Small intestine (tissue), 7 donors: ENCODE results near the gene PRPS1. TPM values are rescaled to one million over a fixed set of nuclear protein-coding genes. Genes with fewer than 3 reads are reported as not detected.

Source experiments
- DNase-seq, 2 donors: peaks; one replicate each; pipeline versions ENCODE4 v3.0.0 to v3.0.0-alpha.2; 2013
- FAIRE-seq: peaks from 2 replicates; lab custom pipeline; 2012; peaks lifted over from hg19 to GRCh38; lab: Jason Lieb, UNC
- H3K27ac ChIP-seq, 3 donors: one replicate each; pipeline ENCODE4 v1.5.1; 2013; ENCODE audit warnings: low read length in 2 of 3, mild to moderate bottlenecking in 2 of 3, control low read depth in 1 of 3, inconsistent platforms in 1 of 3, low read depth in 1 of 3, moderate library complexity in 1 of 3
- H3K27me3 ChIP-seq, 3 donors: one replicate each; pipeline ENCODE4 v1.6.1; 2013; ENCODE audit warnings: low read length in 3 of 3, inconsistent platforms in 1 of 3; ENCODE audit not compliant: control insufficient read depth in 3 of 3, insufficient read depth in 3 of 3
- H3K36me3 ChIP-seq, 3 donors: one replicate each; pipeline ENCODE4 v1.6.1; 2013; ENCODE audit warnings: low read length in 3 of 3, inconsistent platforms in 1 of 3, low read depth in 1 of 3, mild to moderate bottlenecking in 1 of 3, moderate library complexity in 1 of 3; ENCODE audit not compliant: control insufficient read depth in 3 of 3, insufficient read depth in 2 of 3
- H3K4me1 ChIP-seq, 3 donors: one replicate each; pipeline ENCODE4 v1.6.1; 2013; ENCODE audit warnings: low read length in 2 of 3, inconsistent platforms in 1 of 3, low read depth in 1 of 3, mild to moderate bottlenecking in 1 of 3, moderate library complexity in 1 of 3; ENCODE audit not compliant: control insufficient read depth in 3 of 3, insufficient read depth in 2 of 3
- H3K4me3 ChIP-seq, 3 donors: one replicate each; pipeline ENCODE4 v1.5.1; 2013; ENCODE audit warnings: low read length in 3 of 3, control low read depth in 1 of 3, inconsistent platforms in 1 of 3, low read depth in 1 of 3, mild to moderate bottlenecking in 1 of 3, moderate library complexity in 1 of 3
- H3K9me3 ChIP-seq, 2 donors: one replicate each; pipeline ENCODE4 v1.6.1; 2013; ENCODE audit warnings: low read depth in 1 of 2, low read length in 1 of 2; ENCODE audit not compliant: control insufficient read depth in 2 of 2, insufficient read depth in 1 of 2
- WGBS, 3 donors: extraction: QIAGEN DNeasy Blood & Tissue Kit; methylation state at CpG; one replicate each; pipeline ENCODE4 v1.1.7; 2013; 5-methylcytosine and 5-hydroxymethylcytosine counted together
- polyA plus RNA-seq, 4 donors: library from polyadenylated mRNA; stranded (reverse) in 3 of 4; unstranded in 1 of 4; fragments of 200-250 nt in 3 of 4; fragments of 120-200 nt in 1 of 4; gene quantifications; one replicate each; pipeline versions ENCODE4 v1.2.1 to v1.2.3, GENCODE V29; 2013
- donor health status: healthy with polysubstance abuse.
- donor health status: control.
- donor health status: control.
- donor health status: Bipolar disorder and iron deficiency.
- donor health status: healthy.

Gene PRPS1
- polyA plus RNA-seq, 4 donors, result 2.9 to 22.0 (median 15.7) TPM

DNA sequence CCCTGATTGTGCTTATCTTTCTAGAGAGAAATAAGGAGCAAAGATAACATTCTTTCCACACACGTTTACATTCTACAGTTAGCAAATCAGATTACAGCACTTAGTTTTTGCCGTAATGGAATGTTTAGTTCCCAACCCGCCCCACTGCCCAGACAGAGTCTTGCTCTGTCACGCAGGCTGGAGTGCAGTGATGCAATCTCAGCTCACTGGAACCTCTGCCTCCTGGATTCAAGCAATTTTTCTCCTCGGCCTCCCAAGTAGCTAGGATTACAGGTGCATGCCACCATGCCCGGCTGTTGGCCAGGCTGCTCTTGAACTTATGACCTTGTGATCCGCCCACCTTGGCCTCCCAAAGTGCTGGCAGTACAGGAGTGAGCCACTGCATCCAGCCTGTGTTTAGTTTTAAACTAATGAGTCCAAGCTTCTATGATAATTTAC, 8.4 kb upstream of the PRPS1 start:
- FAIRE-seq, result no peak
- 40 to 62% (median 55%) methylated on average over 7 of the region's 7 CpGs for WGBS, 3 donors

DNA sequence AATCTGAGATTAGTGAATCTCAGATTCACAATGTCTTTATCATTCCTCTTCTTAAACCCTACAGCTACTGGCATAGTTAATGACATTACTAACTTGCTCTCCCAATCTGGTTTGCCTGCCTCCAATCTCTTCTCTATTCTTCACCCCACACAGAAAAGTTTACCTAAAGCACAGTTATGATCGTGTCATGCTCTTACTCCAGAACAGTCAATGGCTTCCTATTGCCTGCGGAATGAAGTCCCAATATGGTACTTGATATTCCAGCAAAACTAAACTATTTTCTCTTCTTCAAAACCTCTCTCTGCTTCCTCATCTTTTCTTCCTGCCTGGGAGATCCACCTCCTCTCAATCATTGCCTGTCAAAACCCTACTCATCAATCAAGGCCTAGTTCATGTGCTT, 3.4 kb upstream of the PRPS1 start:
- peaks cover 0 to 2% (median 0%) of the 10 kb centered on the region in 3 donors for H3K27me3 ChIP-seq
- FAIRE-seq, result no peak

More for the DNA sequence above, 8.4 kb upstream of the PRPS1 start:
- Histone ChIP-seq H3K4me3 (no peak overlapping the region), H3K4me1 (no peaks in the 10 kb centered on the region), H3K9me3 (no peaks in the 10 kb centered on the region), H3K27ac (no peak overlapping the region), H3K36me3 (no peaks in the 10 kb centered on the region), H3K27me3 (no peaks in the 10 kb centered on the region)
- no peak for DNase-seq

DNA sequence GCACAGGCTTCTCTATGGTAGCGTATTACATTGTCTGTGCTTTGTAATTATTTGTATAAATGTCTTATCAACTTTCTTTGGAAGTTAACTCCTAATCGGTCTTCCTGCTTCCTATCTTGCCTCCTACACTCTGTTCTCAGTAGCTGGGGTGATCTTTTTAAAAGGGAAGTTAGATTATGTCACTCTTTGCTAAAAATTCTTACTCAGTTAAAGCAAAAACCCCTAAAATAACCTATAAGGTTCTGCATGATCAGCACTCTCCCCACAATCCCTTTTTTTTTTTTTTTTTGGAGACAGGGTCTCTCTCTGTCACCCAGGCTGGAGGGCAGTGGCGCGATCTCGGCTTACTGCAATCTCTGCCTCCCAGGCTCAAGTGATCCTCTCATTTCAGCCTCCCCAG, 2.6 kb upstream of the PRPS1 start:
- FAIRE-seq, result no peak
- no peak for DNase-seq
- no peak overlapping the region for H3K27ac ChIP-seq
- 81 to 87% (median 87%) methylated on average over 5 of the region's 5 CpGs for WGBS, 3 donors
- no peaks in the 10 kb centered on the region for H3K9me3 ChIP-seq
- H3K4me1 ChIP-seq, result peaks cover 0 to 4% (median 0%) of the 10 kb centered on the region in 3 donors
- no peak overlapping the region for H3K4me3 ChIP-seq
- H3K36me3 ChIP-seq, result no peaks in the 10 kb centered on the region
- peaks cover 0 to 2% (median 0%) of the 10 kb centered on the region in 3 donors for H3K27me3 ChIP-seq

More for the DNA sequence above, 3.4 kb upstream of the PRPS1 start:
- DNase-seq, result no peak
- no peaks in the 10 kb centered on the region for H3K36me3 ChIP-seq
- H3K4me1 ChIP-seq, result peaks cover 0 to 4% (median 0%) of the 10 kb centered on the region in 3 donors
- no peak overlapping the region for H3K4me3 ChIP-seq
- no peaks in the 10 kb centered on the region for H3K9me3 ChIP-seq
- H3K27ac ChIP-seq, result no peak overlapping the region
- 88 to 100% (median 95%) methylated on average over 2 of the region's 2 CpGs for WGBS, 3 donors

DNA sequence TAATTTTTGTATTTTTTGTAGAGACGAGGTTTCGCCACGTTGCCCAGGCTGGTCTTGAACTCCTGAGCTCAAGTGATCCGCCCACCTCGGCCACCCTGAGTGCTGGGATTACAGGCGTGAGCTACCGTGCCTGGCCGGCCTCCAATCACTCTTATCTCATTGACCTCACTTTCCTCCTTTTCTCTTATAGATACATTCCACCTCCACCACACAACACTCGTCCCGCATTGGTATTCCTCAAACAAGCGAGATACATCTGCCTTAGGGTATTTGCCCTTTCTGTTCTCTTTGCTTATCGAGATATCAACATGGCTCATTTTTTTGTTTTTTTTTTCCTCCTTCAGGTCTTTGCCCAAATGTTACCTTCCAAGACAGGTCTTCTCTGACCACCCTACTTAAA, 1.8 kb upstream of the PRPS1 start:
- WGBS, 3 donors, result 67 to 90% (median 80%) methylated on average over 12 of the region's 12 CpGs
- peaks cover 0 to 2% (median 0%) of the 10 kb centered on the region in 3 donors for H3K27me3 ChIP-seq
- DNase-seq, result no peak
- no peak overlapping the region for H3K27ac ChIP-seq
- no peaks in the 10 kb centered on the region for H3K36me3 ChIP-seq
- peaks cover 0 to 4% (median 0%) of the 10 kb centered on the region in 3 donors for H3K4me1 ChIP-seq
- FAIRE-seq, result no peak
- H3K4me3 ChIP-seq, result no peak overlapping the region
- H3K9me3 ChIP-seq, result no peaks in the 10 kb centered on the region

DNA sequence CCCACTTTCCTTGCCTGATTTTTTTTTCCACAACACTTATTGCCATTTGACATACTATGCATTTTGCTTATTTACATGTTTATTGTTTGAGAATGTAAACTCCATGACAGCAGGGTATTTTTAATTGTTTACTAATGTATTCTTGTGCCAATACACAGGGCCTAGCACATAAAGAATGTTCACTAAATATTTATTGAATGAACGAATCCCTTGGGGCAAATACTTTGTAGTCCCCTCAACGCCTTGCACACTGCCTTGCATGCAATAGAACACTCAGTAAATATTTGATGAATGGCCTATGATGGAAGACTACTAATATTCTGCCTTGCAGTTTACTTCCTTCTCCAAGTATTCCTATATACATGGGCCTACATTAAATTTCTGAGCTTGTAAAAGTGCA, 1.4 kb upstream of the PRPS1 start:
- no peak overlapping the region for H3K27ac ChIP-seq

DNA sequence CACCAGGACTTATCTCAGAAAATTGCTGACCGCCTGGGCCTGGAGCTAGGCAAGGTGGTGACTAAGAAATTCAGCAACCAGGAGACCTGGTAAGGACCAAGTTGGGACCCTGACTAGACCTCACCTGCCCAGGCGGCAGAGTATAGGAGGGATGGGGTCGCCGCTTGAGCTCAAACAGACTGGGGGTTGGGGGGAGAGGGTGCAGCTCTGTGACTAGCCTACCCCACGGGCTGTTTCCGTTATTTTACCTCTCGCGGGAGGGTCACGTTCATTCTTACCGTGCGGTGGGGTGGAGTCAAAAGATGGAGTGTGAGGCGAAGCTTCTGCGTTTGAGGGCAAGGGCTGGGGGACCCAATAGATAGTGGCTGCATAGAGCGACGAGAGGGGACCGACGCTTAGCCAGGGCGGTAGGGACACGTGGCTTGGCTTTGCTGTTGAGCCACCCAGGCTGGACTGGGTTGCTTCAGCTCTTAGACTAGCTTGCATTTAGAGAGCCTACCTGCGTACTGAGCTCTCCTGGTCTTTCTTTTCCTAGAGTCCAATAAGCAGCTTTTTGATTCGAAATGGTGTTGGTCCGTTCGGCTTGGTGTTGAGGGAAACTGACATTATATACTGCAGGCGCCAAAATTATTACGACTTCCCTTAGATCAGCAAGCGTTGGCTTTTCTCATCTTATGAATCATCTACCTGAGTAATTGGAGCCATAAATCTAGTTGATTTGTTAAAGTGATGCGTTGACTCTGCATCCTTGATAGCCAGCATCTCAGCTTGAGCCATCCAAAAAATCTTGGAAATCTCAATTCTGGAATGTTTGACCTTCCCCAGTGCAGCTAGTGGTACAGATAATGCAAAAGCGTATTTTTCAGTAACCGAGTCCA, 591 bp downstream of the PRPS1 start:
- WGBS, 3 donors, result 0 to 34% (median 5%) methylated on average over 28 to 29 of the region's 29 CpGs
- DNase-seq (peak; percentile 17 to 49), FAIRE-seq (no peak)
- no peaks in the 10 kb centered on the region for H3K9me3 ChIP-seq
- no peaks in the 10 kb centered on the region for H3K36me3 ChIP-seq
- H3K27ac ChIP-seq, result peak overlapping the region in 2 of 3 donors; percentile 68 to 76
- peaks cover 0 to 2% (median 0%) of the 10 kb centered on the region in 3 donors for H3K27me3 ChIP-seq
- peak overlapping the region; percentile 39 to 72 (median 53) for H3K4me3 ChIP-seq
- peaks cover 0 to 4% (median 0%) of the 10 kb centered on the region in 3 donors for H3K4me1 ChIP-seq

More for the DNA sequence above, 1.4 kb upstream of the PRPS1 start:
- FAIRE-seq (no peak), DNase-seq (no peak)
- no peaks in the 10 kb centered on the region for H3K9me3 ChIP-seq
- H3K4me1 ChIP-seq, result peaks cover 0 to 4% (median 0%) of the 10 kb centered on the region in 3 donors
- H3K27me3 ChIP-seq, result peaks cover 0 to 2% (median 0%) of the 10 kb centered on the region in 3 donors
- WGBS, 3 donors, result 58 to 75% (median 68%) methylated on average over 2 of the region's 2 CpGs
- no peak overlapping the region for H3K4me3 ChIP-seq
- no peaks in the 10 kb centered on the region for H3K36me3 ChIP-seq

DNA sequence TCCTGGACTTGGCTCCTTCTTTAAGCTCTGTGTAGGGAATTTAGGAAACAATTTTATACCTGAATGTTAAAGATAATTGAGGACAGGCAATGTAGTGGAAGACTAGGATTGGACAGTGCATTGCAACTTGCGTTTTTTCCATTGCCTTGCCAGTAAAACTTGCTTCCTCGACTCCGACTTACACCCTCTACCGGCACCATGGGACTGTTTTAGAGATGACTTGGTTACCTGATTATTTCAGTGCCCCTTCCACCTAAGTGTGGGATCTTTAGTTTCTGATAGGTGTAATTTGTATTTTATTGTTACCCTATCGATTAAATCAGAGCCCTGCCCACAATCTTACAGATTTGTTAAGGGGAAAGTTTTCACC, 1.2 kb downstream of the PRPS1 start:
- Histone ChIP-seq H3K27ac (no peak overlapping the region), H3K36me3 (no peaks in the 10 kb centered on the region), H3K4me3 (peak overlapping the region in 2 of 3 donors; percentile 53 to 72), H3K9me3 (no peaks in the 10 kb centered on the region), H3K4me1 (peaks cover 0 to 4% (median 0%) of the 10 kb centered on the region in 3 donors), H3K27me3 (peaks cover 0 to 2% (median 0%) of the 10 kb centered on the region in 3 donors)
- DNase-seq, result peak in 1 of 2 donors; percentile 19
- 1 to 35% (median 13%) methylated on average over 5 of the region's 5 CpGs for WGBS, 3 donors
- FAIRE-seq, result no peak

DNA sequence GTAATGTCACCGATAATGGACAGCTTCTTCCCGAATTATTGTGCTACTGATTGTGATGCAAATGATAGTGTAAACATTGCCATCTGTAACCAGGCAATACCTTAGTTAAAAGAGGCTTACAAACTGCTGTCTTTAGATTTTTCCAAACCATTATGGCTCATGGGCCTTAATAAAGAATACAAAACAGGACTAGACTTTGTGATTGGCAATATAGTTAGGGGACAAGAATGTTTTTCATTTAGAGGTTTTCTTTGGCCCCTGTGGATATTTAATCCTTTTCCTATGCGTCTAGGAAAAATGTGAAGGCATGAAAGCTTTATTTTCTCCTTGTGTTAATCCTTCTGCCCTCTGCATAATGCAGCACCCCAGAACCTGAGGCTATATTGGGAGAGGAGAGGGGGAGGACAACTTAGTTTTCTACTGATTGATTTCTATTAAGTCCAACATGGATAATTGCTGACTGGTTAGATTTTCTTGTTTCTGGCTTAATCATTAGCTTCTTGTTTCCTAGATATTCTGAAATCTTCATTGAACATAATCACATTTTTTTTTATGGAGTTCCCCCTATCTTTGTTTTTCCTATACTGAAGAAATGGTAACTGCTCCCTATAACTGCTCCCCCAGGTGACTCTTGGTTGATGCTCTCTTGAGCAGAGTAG, 1.9 kb downstream of the PRPS1 start:
- no peaks in the 10 kb centered on the region for H3K36me3 ChIP-seq
- peaks cover 0 to 2% (median 0%) of the 10 kb centered on the region in 3 donors for H3K27me3 ChIP-seq
- H3K27ac ChIP-seq, result no peak overlapping the region
- H3K4me3 ChIP-seq, result no peak overlapping the region
- no peaks in the 10 kb centered on the region for H3K9me3 ChIP-seq
- DNase-seq (no peak), FAIRE-seq (no peak)
- H3K4me1 ChIP-seq, result peaks cover 0 to 4% (median 0%) of the 10 kb centered on the region in 3 donors
- 22 to 37% (median 33%) methylated on average over 3 of the region's 3 CpGs for WGBS, 3 donors
